ENCODE results near the gene ANKRD53. TPM values are rescaled to one million over a fixed set of nuclear protein-coding genes. Genes with fewer than 3 reads are reported as not detected.

The ANKRD53 gene
- total and polyA plus RNA-seq, 9 of the 15 experiments (the other 6 are each of a cell fraction or from before 2014, with no cell fraction given): 0.18 TPM; not detected in 8

GRCh38 chr2:70977605-70978205, 725 bp upstream of the ANKRD53 start (continued):
- TF ChIP-seq TCFL5 (CRISPR knock-in tag; conservative IDR thresholded peaks at IDR 0.05) (no peak), CREB5 (CRISPR knock-in tag; IDR thresholded peaks at IDR 0.05) (no peak), MCM3 (IDR thresholded peaks at IDR 0.05) (no peak), ZNF57 (CRISPR knock-in tag; IDR thresholded peaks at IDR 0.05) (no peak), CTCF (IDR thresholded peaks at IDR 0.05 in 2 of 3, conservative IDR thresholded peaks at IDR 0.05 in 1 of 3; ENCODE audit: insufficient read depth in 2 of 3, low read depth in 1 of 3, low read length in 3 of 3) (peak in 1 of 3 experiments; percentile 2; a peak in 1 of 6 replicates), TSHZ1 (CRISPR knock-in tag; IDR thresholded peaks at IDR 0.05) (no peak), HEY1 (CRISPR knock-in tag; IDR thresholded peaks at IDR 0.05; ENCODE audit: borderline replicate concordance) (no peak), KLF10 (CRISPR knock-in tag; IDR thresholded peaks at IDR 0.05) (no peak), CCNT2 (IDR thresholded peaks at IDR 0.05; ENCODE audit: borderline replicate concordance, extremely low read depth, insufficient read length, low read depth, low read length) (no peak), IRF1 (CRISPR knock-in tag; IDR thresholded peaks at IDR 0.05; ENCODE audit: borderline replicate concordance) (no peak), MCM2 (IDR thresholded peaks at IDR 0.05; ENCODE audit: low read depth) (no peak), ZFP1 (CRISPR knock-in tag; IDR thresholded peaks at IDR 0.05) (no peak), E2F3 (CRISPR knock-in tag; IDR thresholded peaks at IDR 0.05) (no peak), RBM39 (optimal IDR thresholded peaks at IDR 0.05; ENCODE audit: low read depth, low read length) (no peak)

Measured in K562 (cell line).